Superior temporal gyrus (tissue), 1 donor: Measurements from ENCODE around the gene ETAA1.

ENCODE experiments used
- DNase-seq: peaks from one replicate; pipeline ENCODE4 v3.0.0-alpha.2; 2016; ENCODE audit errors: extremely low spot score

Gene ETAA1

DNA sequence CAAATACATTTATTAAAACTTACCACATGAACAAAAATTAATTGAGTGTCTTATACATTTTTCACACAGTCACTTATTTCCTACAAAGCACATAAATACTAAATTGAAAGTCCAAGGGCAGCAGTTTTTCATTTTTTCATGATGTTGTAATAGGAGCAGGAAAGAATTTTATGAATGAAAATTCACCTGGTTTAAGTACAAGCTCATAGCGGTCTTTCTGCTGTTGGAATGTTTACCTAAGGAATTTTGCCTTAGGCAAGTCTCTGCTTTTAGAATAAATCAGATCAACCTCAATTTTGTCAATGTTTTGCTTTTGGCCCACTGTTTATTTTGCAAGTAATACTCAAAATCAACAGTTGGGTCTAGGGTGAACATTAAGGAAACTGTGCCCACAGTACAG is 40.0 kb downstream of the ETAA1 start:
- no peak for DNase-seq

DNA sequence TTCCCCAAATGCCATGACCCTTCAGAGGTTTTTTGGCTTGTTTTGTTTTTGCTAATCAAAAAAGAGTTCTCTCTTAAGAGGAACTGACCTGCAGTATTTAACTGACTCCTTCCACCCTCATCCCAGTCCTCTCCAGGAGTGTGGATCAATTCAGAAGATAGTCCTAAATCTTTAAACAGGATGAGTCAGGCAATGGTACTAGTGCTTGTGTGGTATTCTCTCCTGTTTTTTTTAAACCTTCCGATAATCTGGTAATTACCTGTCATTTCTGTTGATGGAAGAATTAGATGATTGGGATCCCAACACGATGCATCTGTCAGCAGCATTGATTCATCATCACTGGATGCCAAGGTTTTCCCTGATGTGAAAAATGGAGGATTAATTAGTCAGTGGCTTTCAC is 41.2 kb downstream of the ETAA1 start:
- DNase-seq, result no peak

DNA sequence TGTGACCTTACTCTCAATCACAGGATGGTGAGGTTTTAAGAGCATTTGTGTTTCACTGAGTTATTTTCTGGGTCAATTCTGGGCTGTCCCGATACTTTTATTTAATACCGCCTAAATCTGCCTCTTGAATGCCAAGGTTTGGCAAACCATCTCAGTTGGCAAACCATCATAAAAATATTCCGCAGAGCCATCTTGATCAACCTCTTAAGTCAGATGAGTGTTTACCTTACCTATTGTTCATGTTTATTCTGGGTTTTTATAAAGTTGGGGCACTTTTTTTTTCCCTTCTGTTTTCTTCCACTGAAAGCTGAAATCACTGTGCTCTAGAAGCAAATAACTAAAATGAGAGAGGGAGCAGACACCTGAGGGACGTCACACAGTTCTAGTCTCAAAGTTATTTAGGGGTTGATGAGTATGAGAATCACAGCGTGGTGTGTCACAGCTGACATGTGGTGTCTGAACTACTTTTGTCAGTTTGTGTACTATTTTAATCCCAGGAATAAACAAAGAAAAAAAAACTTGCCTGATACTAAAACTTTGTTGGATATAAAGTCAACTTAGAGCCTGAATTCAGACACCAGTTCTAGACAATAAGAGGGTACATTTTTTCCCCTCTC is 48.6 kb downstream of the ETAA1 start:
- no peak for DNase-seq

GRCh38 chr2:67446491-67446911 is 49.4 kb downstream of the ETAA1 start:
- no peak for DNase-seq

GRCh38 chr2:67448648-67449047 is 51.5 kb downstream of the ETAA1 start:
- DNase-seq, result no peak

DNA sequence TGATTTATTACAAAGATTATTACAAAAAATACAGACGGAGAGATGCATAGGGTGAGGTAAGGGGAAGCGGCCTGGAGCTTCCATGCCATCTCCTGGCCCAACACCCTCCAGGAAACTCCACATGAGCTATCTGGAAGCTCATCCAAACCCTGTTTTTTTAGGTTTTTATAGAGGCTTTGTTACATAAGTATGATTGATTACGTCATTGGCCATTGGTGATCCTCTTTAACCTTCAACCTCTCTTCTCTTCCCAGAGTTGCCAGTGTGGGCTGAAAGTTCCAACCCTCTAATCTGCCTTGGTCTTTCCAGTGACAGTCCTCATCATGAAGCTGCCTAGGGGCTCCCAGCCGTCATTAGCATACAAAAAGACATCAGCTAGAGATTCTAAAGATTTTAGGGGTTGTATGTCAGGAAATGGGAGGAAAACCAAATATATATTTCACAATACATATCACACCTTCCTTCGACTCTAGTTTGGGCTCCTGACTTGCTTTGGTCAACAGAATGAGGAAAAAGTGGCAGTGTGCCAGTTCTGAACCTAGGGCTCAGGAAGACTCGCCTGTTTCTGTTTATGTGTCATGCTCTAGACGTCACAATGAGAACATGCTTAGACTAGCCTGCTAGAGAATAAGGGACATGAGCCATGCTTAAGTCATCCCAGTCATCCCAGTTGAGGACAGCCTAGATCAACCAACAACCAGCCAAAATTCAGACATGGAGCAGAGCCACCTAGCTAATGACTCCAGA is 54.1 kb downstream of the ETAA1 start:
- no peak for DNase-seq

DNA sequence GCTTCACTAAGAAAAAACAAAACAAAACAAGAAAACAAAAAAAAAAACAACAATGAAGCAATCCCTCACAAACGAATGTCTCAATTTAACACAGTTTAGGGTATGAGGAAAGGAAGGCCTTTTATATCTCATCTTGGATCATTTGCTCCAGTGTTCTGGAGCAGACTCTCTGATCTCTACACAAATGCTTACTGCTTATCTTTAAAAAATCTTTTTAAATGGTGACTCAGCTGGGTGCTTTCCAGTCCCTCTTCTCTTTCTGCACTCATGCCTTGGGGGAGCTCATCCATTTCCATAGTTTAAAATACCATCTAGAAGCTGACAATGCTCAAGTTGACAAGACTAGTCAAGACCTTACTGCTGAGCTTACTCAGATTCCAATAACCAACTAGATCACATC is 56.2 kb downstream of the ETAA1 start:
- DNase-seq, result no peak

DNA sequence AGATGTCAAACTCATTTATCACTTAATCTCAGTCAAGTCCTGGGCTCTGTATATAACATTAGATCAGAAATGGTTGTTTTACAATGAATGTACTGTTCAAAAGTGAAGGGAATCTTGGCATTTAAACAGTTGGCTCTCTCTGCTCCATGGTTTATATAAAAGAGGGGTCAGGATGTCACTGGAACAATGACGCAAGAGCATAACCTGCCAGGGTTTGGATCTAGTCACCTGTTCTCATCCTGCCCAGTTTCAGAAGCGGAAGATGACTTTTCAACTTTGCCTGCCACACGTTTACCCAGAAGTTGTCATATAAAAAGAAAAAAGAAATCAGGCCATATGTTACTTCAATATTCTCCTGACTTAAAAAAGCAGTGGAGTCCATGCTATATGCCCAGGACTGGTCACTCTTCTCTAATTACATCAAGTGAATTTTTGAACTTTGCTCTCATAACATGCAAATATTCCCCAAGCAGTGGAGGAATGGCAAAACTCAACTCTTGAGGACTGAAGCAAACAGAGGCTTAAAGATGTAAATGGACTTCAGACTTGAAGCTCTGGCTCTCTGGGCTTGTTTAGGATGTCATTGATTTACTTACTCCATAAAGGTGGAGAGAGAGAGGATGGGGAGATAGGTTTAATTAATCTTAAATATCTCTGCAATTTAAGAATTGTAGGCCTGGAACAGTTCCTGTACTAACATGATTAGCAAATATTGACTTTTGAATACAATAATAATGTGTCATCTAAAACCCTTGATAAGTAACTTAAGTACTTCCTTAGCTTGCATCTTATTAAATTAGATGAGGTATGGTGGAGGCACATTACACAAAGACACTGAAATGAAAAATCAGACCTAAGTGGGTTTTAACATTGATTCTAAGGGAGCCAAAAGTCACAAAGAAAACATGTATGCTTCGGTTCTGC is 58.3 kb downstream of the ETAA1 start:
- no peak for DNase-seq

- DNase-seq, result no peak
Observed at GRCh38 chr2:67456428-67456827, 59.3 kb downstream of the ETAA1 start.

DNA sequence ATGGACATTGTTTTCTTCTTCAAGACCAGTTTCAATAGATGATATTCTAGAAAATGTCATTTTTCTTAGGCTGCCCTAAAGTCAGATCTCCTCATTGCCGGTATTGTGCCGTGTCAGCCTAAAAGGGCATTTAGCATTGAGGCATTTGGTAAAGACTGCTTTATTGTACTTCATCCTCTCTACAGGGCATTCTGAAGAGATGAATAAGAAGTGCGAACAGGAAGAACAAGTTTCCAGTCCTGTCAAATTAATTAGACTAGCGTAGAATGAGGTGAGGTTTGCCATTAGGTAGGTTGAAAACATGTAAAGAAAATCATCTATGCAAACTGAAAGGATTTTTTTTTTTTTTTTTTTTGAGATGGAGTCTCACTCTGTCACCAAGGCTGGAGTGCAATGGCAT is 60.6 kb downstream of the ETAA1 start:
- no peak for DNase-seq

- no peak for DNase-seq
Observed at GRCh38 chr2:67459761-67460160, 62.6 kb downstream of the ETAA1 start.
